Left lung (tissue), 10 donors: ENCODE data around the gene ZSCAN25. TPM values are rescaled to one million over a fixed set of nuclear protein-coding genes. Genes with fewer than 3 reads are reported as not detected.
"Not testable (repeated sequence)": the region's sequence is repeated elsewhere in the genome, so short reads cannot be mapped to it uniquely, and the experiment has no call there.

Experiments used
- ATAC-seq: fragments of 200-7000 bp; cut with Tn5 transposase; one replicate; pipeline ENCODE4 v1.9.1; 2020; ENCODE audit warnings: moderate library complexity
- DNase-seq, 4 donors: peaks; one replicate each; pipeline ENCODE4 v3.0.0-alpha.2; 2013 to 2020
- H3K27ac ChIP-seq, 2 donors: fragments of 200-600 bp; sonication (generic) in 1 of 2; one replicate each; pipeline versions ENCODE4 v1.5.0 to v1.8.0; 2020 to 2021
- H3K27me3 ChIP-seq, 2 donors: fragments of 200-600 bp; sonication (generic) in 1 of 2; one replicate each; pipeline versions ENCODE4 v1.5.0 to v1.8.0; 2020 to 2021
- H3K36me3 ChIP-seq, 2 donors: fragments of 200-600 bp; sonication (generic) in 1 of 2; one replicate each; pipeline versions ENCODE4 v1.5.0 to v1.8.0; 2020 to 2021
- H3K4me1 ChIP-seq, 2 donors: fragments of 200-600 bp; one replicate each; pipeline ENCODE4 v1.8.0; 2021
- H3K4me3 ChIP-seq, 2 donors: fragments of 200-600 bp; sonication (generic) in 1 of 2; one replicate each; pipeline versions ENCODE4 v1.5.0 to v1.8.0; 2020 to 2021; ENCODE audit warnings: mild to moderate bottlenecking in 1 of 2
- H3K9me3 ChIP-seq, 2 donors: fragments of 200-600 bp; sonication (generic) in 1 of 2; one replicate each; pipeline versions ENCODE4 v1.5.0 to v1.8.0; 2020 to 2021
- CTCF ChIP-seq, 2 donors: fragments of 200-600 bp; sonication (generic) in 1 of 2; IDR thresholded peaks; one replicate each; pipeline versions ENCODE4 v1.5.0 to v1.8.0; 2021; ENCODE audit warnings: antibody characterized with exemption in 2 of 2
- intact Hi-C, 2 donors: fragments of 100-400 bp; cut with DNase I; formaldehyde crosslinking; loops; one replicate each; pipeline versions ENCODE4 v1.11.2 to v1.14.2; 2022
- polyA plus RNA-seq, 6 donors: library from polyadenylated mRNA; unstranded; fragments of 120-200 nt; gene quantifications; one replicate each; pipeline ENCODE4 v1.2.1, GENCODE V29; 2013; ENCODE audit not compliant: insufficient read length in 6 of 6
- total RNA-seq, 2 donors: library from RNA; stranded (reverse); fragmentation: NEBNext Ultra II Directional; extraction: Animal tissue kit (Norgen Biotek cat#: 25700); gene quantifications; one replicate each; pipeline ENCODE4 v1.2.1, GENCODE V29; 2021
- donor health status: DM: no; HTN: yes; CAD: no.
- donor health status: DM: no; HTN: no; CAD: no.

ZSCAN25 gene
- total and polyA plus RNA-seq, 8 donors = 15.3 to 21.3 (median 19.2) TPM

DNA sequence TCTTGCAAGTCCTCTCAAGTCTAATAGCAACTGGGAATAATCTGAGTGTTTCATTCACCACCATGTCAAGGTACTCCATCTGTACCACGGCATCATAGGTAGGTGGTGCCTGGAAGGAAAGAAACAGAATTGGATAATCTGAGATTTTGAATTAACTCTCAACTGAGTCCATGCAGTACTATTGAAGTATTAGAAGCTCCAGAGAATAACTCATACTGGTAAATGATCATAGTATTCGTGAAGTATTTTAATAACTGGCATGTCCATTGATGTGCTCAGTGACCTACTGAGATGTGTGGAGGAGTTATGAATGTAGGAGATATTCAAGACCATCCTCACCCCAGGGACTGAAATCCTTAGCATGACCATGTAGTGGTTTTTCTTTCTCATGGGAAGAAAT lies 35.9 kb downstream of the ZSCAN25 start:
- H3K9me3 ChIP-seq = no peaks in the 10 kb centered on the region
- intact Hi-C loops = no loop called here
- H3K27ac ChIP-seq = no peak overlapping the region
- TF ChIP-seq CTCF (IDR thresholded peaks at IDR 0.05) = no peak
- no peaks in the 10 kb centered on the region for H3K36me3 ChIP-seq
- DNase-seq = no peak
- ATAC-seq = no peak
- H3K27me3 ChIP-seq = no peaks in the 10 kb centered on the region
- no peak overlapping the region for H3K4me3 ChIP-seq
- no peaks in the 10 kb centered on the region for H3K4me1 ChIP-seq

GRCh38 chr7:99653269-99653668 lies 36.5 kb downstream of the ZSCAN25 start:
- intact Hi-C loops, DNase-seq: not testable (repeated sequence)

DNA sequence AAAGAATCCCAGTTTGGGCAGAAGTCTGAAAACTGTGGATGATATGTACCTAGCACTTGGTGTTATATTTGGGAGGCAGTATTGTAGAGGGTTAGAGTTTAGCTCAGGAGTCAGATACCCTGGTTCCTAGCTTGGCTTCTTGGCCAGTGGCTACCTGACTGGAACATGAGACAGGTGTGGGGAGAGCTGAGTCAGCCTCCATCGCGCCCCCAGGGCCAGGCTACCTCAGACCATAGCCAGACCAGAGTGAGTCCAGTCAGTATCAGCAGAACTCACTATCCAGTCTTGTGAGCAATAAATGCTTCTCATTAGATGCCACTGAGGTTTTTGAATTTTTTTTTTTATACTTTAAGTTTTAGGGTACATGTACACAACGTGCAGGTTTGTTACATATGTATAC lies 37.0 kb downstream of the ZSCAN25 start:
- Histone ChIP-seq H3K9me3 (no peaks in the 10 kb centered on the region), H3K4me3 (no peak overlapping the region), H3K27ac (no peak overlapping the region), H3K36me3 (no peaks in the 10 kb centered on the region), H3K4me1 (no peaks in the 10 kb centered on the region), H3K27me3 (no peaks in the 10 kb centered on the region)
- no peak for ATAC-seq
- intact Hi-C loops = no loop called here
- no peak for DNase-seq
- TF ChIP-seq CTCF (IDR thresholded peaks at IDR 0.05) = no peak

More at GRCh38 chr7:99653269-99653668, 36.5 kb downstream of the ZSCAN25 start:
- not testable (repeated sequence) for H3K27ac ChIP-seq, H3K27me3 ChIP-seq, H3K9me3 ChIP-seq, H3K36me3 ChIP-seq, H3K4me3 ChIP-seq, ATAC-seq, H3K4me1 ChIP-seq

DNA sequence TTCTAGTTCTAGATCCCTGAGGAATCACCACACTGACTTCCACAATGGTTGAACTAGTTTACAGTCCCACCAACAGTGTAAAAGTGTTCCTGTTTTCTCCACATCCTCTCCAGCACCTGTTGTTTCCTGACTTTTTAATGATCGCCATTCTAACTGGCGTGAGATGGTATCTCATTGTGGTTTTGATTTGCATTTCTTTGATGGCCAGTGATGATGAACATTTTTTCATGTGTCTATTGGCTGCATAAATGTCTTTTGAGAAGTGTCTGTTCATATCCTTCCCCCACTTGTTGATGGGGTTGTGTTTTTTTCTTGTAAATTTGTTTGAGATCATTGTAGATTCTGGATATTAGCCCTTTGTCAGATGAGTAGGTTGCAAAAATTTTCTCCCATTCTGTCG lies 37.9 kb downstream of the ZSCAN25 start:
- H3K4me3 ChIP-seq, H3K27ac ChIP-seq, intact Hi-C loops, ATAC-seq, DNase-seq, H3K36me3 ChIP-seq, H3K27me3 ChIP-seq, H3K4me1 ChIP-seq, H3K9me3 ChIP-seq: not testable (repeated sequence)

GRCh38 chr7:99657879-99658278 lies 41.1 kb downstream of the ZSCAN25 start:
- H3K27ac ChIP-seq, DNase-seq, ATAC-seq, H3K9me3 ChIP-seq, intact Hi-C loops, H3K27me3 ChIP-seq, H3K4me1 ChIP-seq, H3K4me3 ChIP-seq: not testable (repeated sequence)
- H3K36me3 ChIP-seq = peaks cover 0 to 15% of the 10 kb centered on the region in 2 donors

GRCh38 chr7:99665312-99666012 lies 48.7 kb downstream of the ZSCAN25 start:
- Histone ChIP-seq H3K27ac (no peak overlapping the region), H3K9me3 (no peaks in the 10 kb centered on the region), H3K4me1 (no peaks in the 10 kb centered on the region), H3K27me3 (no peaks in the 10 kb centered on the region), H3K4me3 (no peak overlapping the region), H3K36me3 (peaks cover 0 to 18% of the 10 kb centered on the region in 2 donors)
- TF ChIP-seq CTCF (IDR thresholded peaks at IDR 0.05) = no peak
- ATAC-seq (no peak), DNase-seq (no peak)
- intact Hi-C loops = no loop called here

- intact Hi-C loops = no loop called here
- Histone ChIP-seq H3K9me3 (no peaks in the 10 kb centered on the region), H3K27ac (no peak overlapping the region), H3K4me3 (no peak overlapping the region), H3K36me3 (peaks cover 0 to 13% of the 10 kb centered on the region in 2 donors), H3K27me3 (no peaks in the 10 kb centered on the region), H3K4me1 (no peaks in the 10 kb centered on the region)
- TF ChIP-seq CTCF (IDR thresholded peaks at IDR 0.05) = no peak
- DNase-seq = no peak
- no peak for ATAC-seq
Observed at GRCh38 chr7:99666013-99666395, 49.3 kb downstream of the ZSCAN25 start.
